Upper lobe of left lung (tissue), 6 donors: ENCODE data around the gene LRRC45. TPM values are rescaled to one million over a fixed set of nuclear protein-coding genes. Genes with fewer than 3 reads are reported as not detected.

ENCODE experiments used
- ATAC-seq, 2 donors: fragments of 200-7000 bp; cut with Tn5 transposase; one replicate each; pipeline ENCODE4 v1.9.1; 2022; ENCODE audit warnings: mild to moderate bottlenecking in 2 of 2, moderate library complexity in 2 of 2; ENCODE audit not compliant: low FRiP score in 2 of 2
- DNase-seq, 2 donors: peaks; one replicate each; pipeline ENCODE4 v3.0.0-alpha.2; 2019 to 2020
- H3K27ac ChIP-seq, 4 donors: fragments of 200-600 bp; sonication (generic); one replicate each; pipeline ENCODE4 v1.5.1; 2016 to 2019
- H3K27me3 ChIP-seq, 4 donors: fragments of 200-600 bp; sonication (generic); one replicate each; pipeline ENCODE4 v1.5.1; 2017 to 2019
- H3K36me3 ChIP-seq, 4 donors: fragments of 200-600 bp; sonication (generic); one replicate each; pipeline ENCODE4 v1.5.1; 2016 to 2019
- H3K4me1 ChIP-seq, 4 donors: fragments of 200-600 bp; sonication (generic); one replicate each; pipeline ENCODE4 v1.5.1; 2018 to 2019
- H3K4me3 ChIP-seq, 4 donors: fragments of 200-600 bp; sonication (generic); one replicate each; pipeline ENCODE4 v1.5.1; 2017 to 2019; ENCODE audit warnings: mild to moderate bottlenecking in 2 of 4, moderate library complexity in 1 of 4
- H3K9me3 ChIP-seq, 4 donors: fragments of 200-600 bp; sonication (generic); one replicate each; pipeline ENCODE4 v1.5.1; 2018 to 2019
- CTCF ChIP-seq, 6 experiments: fragments of 450-650 bp in 4 of 6; fragments of 200-600 bp in 2 of 6; sonication (generic) in 2 of 6; IDR thresholded peaks; one replicate each; pipeline ENCODE4 v1.5.1; 2016 to 2019; ENCODE audit warnings: antibody characterized with exemption in 6 of 6
- EP300 ChIP-seq, 4 donors: sonication (generic); formaldehyde crosslinking; IDR thresholded peaks; one replicate each; pipeline ENCODE4 v1.5.1; 2017; ENCODE audit warnings: antibody characterized with exemption in 4 of 4, control low read depth in 2 of 4
- POLR2A ChIP-seq, 4 donors: fragments of 450-650 bp; IDR thresholded peaks; one replicate each; pipeline ENCODE4 v1.5.1; 2016 to 2017; ENCODE audit warnings: antibody characterized with exemption in 4 of 4, mild to moderate bottlenecking in 2 of 4
- POLR2AphosphoS5 ChIP-seq, 2 donors: sonication (generic); formaldehyde crosslinking; IDR thresholded peaks; one replicate each; pipeline ENCODE4 v1.5.1; 2017; ENCODE audit warnings: antibody characterized with exemption in 2 of 2
- WGBS, 2 donors: methylation state at CpG; one replicate each; pipeline ENCODE4 v1.1.5; 2017 to 2018; 5-methylcytosine and 5-hydroxymethylcytosine counted together
- total RNA-seq, 6 donors: library from RNA; depleted of rRNA in 4 of 6; stranded (reverse); fragments of >200 nt in 4 of 6; gene quantifications; one replicate each; pipeline versions ENCODE4 v1.1.0 to v1.2.1, GENCODE V29; 2016 to 2021
- donor health status: DM: no; HTN: no; CAD: no; lungs with moderate emphysema.
- donor health status: DM: no; HTN: yes; CAD: no; lungs with severe emphysema.

LRRC45 gene
- total RNA-seq, 6 donors from 2014 or later: 14.0 to 57.6 (median 20.4) TPM

DNA sequence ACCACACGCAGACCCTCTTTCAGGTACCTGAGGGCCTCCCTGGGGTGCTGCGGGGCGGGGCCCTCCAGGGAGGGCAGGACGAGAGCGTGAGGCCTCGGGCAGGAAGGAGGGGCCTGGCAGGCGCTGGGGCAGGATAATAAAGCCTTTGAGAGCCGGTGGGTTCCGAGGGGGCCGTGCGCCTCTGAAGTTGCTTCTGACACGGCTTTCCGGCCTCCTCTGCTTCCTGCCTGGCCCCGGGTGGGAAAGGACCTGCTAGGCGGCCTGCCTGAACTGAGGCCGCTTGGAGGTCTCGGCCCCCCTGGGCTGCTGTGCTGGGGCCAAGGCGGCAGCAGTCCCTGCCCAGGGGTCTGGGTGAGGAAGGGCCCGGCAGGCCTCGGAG, 10.9 kb upstream of the LRRC45 start:
- H3K4me3 ChIP-seq: no peak overlapping the region
- no peaks in the 10 kb centered on the region for H3K9me3 ChIP-seq
- DNase-seq (peak in 1 of 2 donors; percentile 81), ATAC-seq (no peak)
- peak overlapping the region; percentile 76 to 91 (median 80) for H3K27ac ChIP-seq
- H3K36me3 ChIP-seq: peaks cover 0 to 17% (median 5%) of the 10 kb centered on the region in 4 donors
- no peaks in the 10 kb centered on the region for H3K27me3 ChIP-seq
- peaks cover 0 to 36% (median 20%) of the 10 kb centered on the region in 4 donors for H3K4me1 ChIP-seq
- TF ChIP-seq POLR2AphosphoS5 (IDR thresholded peaks at IDR 0.05): no peak
- TF ChIP-seq EP300 (IDR thresholded peaks at IDR 0.05): no peak
- TF ChIP-seq CTCF (IDR thresholded peaks at IDR 0.05): no peak
- TF ChIP-seq POLR2A (IDR thresholded peaks at IDR 0.05): no peak
- 54 to 69% methylated on average over 12 to 20 of the region's 20 CpGs for WGBS, 2 donors

- no peaks in the 10 kb centered on the region for H3K27me3 ChIP-seq
- ATAC-seq (peak; percentile 28 to 65), DNase-seq (peak; percentile 70 to 86)
- peaks cover 0 to 40% (median 20%) of the 10 kb centered on the region in 4 donors for H3K4me1 ChIP-seq
- peak overlapping the region in 1 of 4 donors; percentile 12 for H3K4me3 ChIP-seq
- TF ChIP-seq POLR2A (IDR thresholded peaks at IDR 0.05) (peak in 2 of 4 donors; percentile 20 to 63), POLR2AphosphoS5 (IDR thresholded peaks at IDR 0.05) (peak in 1 of 2 donors; percentile 28), CTCF (IDR thresholded peaks at IDR 0.05) (no peak)
- WGBS, 2 donors: 52 to 77% methylated on average over 7 to 17 of the region's 19 CpGs
- no peaks in the 10 kb centered on the region for H3K9me3 ChIP-seq
- H3K27ac ChIP-seq: peak overlapping the region; percentile 76 to 91 (median 80)
- H3K36me3 ChIP-seq: peaks cover 0 to 22% (median 7%) of the 10 kb centered on the region in 4 donors
These were observed 10.3 kb upstream of the LRRC45 start for GRCh38 chr17:82012640-82013295.

GRCh38 chr17:82013341-82013740, 9.8 kb upstream of the LRRC45 start:
- peaks cover 0 to 28% (median 7%) of the 10 kb centered on the region in 4 donors for H3K36me3 ChIP-seq
- WGBS, 2 donors: 56% methylated on average over 9 to 19 of the region's 22 CpGs
- H3K4me1 ChIP-seq: peaks cover 0 to 45% (median 20%) of the 10 kb centered on the region in 4 donors
- peak in 1 of 2 donors; percentile 86 for DNase-seq
- H3K4me3 ChIP-seq: peak overlapping the region in 2 of 4 donors; percentile 12 to 18
- no peaks in the 10 kb centered on the region for H3K9me3 ChIP-seq
- ATAC-seq: no peak
- TF ChIP-seq POLR2AphosphoS5 (IDR thresholded peaks at IDR 0.05): no peak
- TF ChIP-seq CTCF (IDR thresholded peaks at IDR 0.05): no peak
- TF ChIP-seq EP300 (IDR thresholded peaks at IDR 0.05): no peak
- no peak for TF ChIP-seq POLR2A (IDR thresholded peaks at IDR 0.05)
- no peaks in the 10 kb centered on the region for H3K27me3 ChIP-seq
- H3K27ac ChIP-seq: peak overlapping the region; percentile 75 to 91 (median 79)

DNA sequence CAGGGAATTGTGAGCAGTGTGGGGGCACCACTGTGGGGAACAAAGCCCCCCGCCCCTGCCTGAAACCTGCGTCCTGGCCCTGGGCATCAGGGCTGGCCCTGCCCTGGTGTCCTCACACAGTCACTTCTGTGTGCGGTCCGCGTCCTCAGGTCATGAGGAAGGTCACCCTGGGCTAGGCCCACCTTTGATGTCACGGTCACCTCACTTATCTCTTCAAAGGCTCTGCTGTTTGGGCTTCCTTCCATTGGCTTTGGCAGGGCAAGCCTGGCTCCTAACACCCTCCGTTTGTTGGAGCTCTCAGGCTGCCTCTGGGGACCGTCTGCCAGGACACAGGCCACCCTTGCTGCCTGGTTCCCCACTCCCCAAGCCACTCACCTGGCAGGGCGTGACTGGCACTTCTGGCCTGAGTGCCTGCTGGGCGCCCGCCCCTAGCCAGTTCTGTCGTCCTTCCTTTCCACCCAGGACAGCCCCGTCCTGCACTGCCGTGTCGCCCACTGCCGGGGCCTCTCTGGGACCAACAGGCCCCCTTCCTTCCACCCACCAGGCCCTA, 9.3 kb upstream of the LRRC45 start:
- peak overlapping the region in 2 of 4 donors; percentile 12 to 18 for H3K4me3 ChIP-seq
- 68 to 75% methylated on average over 13 to 15 of the region's 16 CpGs for WGBS, 2 donors
- H3K36me3 ChIP-seq: peaks cover 0 to 33% (median 7%) of the 10 kb centered on the region in 4 donors
- H3K27me3 ChIP-seq: no peaks in the 10 kb centered on the region
- ATAC-seq (peak in 1 of 2 donors; percentile 56), DNase-seq (peak; percentile 82 to 85)
- H3K4me1 ChIP-seq: peaks cover 0 to 47% (median 20%) of the 10 kb centered on the region in 4 donors
- peak overlapping the region; percentile 75 to 91 (median 79) for H3K27ac ChIP-seq
- H3K9me3 ChIP-seq: no peaks in the 10 kb centered on the region
- TF ChIP-seq POLR2AphosphoS5 (IDR thresholded peaks at IDR 0.05) (peak in 1 of 2 donors; percentile 56), POLR2A (IDR thresholded peaks at IDR 0.05) (peak in 2 of 4 donors; percentile 26 to 79), CTCF (IDR thresholded peaks at IDR 0.05) (no peak), EP300 (IDR thresholded peaks at IDR 0.05) (no peak)
